ENCODE results near the gene SAMD14.

- TF ChIP-seq CTCF (IDR thresholded peaks at IDR 0.05) (peak; percentile 90 to 98 (median 96)), POLR2A (IDR thresholded peaks at IDR 0.05) (no peak)
Measured at GRCh38 chr17:50087246-50087911, 42.6 kb downstream of the SAMD14 start.
